Hepatocyte (in vitro differentiated cells): ENCODE results near the gene HAO2. TPM values are rescaled to one million over a fixed set of nuclear protein-coding genes. Genes with fewer than 3 reads are reported as not detected.

Source experiments
- DNase-seq: peaks from one replicate; pipeline ENCODE4 v3.0.0-alpha.2; 2016; ENCODE audit warnings: low spot score
- H2AFZ ChIP-seq: fragments of 200-600 bp; sonication (generic); 2 replicates; pipeline ENCODE4 v1.6.0; 2016; ENCODE audit warnings: antibody characterized with exemption, mild to moderate bottlenecking
- H3K27ac ChIP-seq: fragments of 200-600 bp; sonication (generic); 2 replicates; pipeline ENCODE4 v1.5.1; 2016; ENCODE audit warnings: mild to moderate bottlenecking
- H3K27me3 ChIP-seq: fragments of 200-600 bp; sonication (generic); 2 replicates; pipeline ENCODE4 v1.6.1; 2016
- H3K36me3 ChIP-seq: fragments of 200-600 bp; sonication (generic); replicated peaks from 2 replicates; pipeline ENCODE4 v1.5.1; 2016; ENCODE audit warnings: low read depth; ENCODE audit not compliant: insufficient read depth
- H3K4me1 ChIP-seq: fragments of 200-600 bp; sonication (generic); 2 replicates; pipeline ENCODE4 v1.5.1; 2016; ENCODE audit warnings: mild to moderate bottlenecking, moderate library complexity; ENCODE audit not compliant: insufficient read depth
- H3K4me2 ChIP-seq: fragments of 200-600 bp; sonication (generic); 2 replicates; pipeline ENCODE4 v1.6.0; 2016
- H3K4me3 ChIP-seq: fragments of 200-600 bp; sonication (generic); 2 replicates; pipeline ENCODE4 v1.5.1; 2016; ENCODE audit warnings: mild to moderate bottlenecking
- H3K79me2 ChIP-seq: fragments of 200-600 bp; sonication (generic); 2 replicates; pipeline ENCODE4 v1.6.0; 2017; ENCODE audit warnings: mild to moderate bottlenecking
- H3K9me2 ChIP-seq: fragments of 200-600 bp; sonication (generic); replicated peaks from 2 replicates; pipeline ENCODE4 v1.6.0; 2017; ENCODE audit warnings: mild to moderate bottlenecking; ENCODE audit not compliant: insufficient read depth
- H3K9me3 ChIP-seq: fragments of 200-600 bp; sonication (generic); 2 replicates; pipeline ENCODE4 v1.5.1; 2016; ENCODE audit warnings: low read depth, mild to moderate bottlenecking
- H4K20me1 ChIP-seq: fragments of 200-600 bp; sonication (generic); 2 replicates; pipeline ENCODE4 v1.6.0; 2016; ENCODE audit warnings: mild to moderate bottlenecking; ENCODE audit not compliant: insufficient read depth, poor library complexity, severe bottlenecking
- CTCF ChIP-seq: fragments of 200-600 bp; sonication (generic); IDR thresholded peaks from 2 replicates; pipeline ENCODE4 v1.5.1; 2016; ENCODE audit warnings: antibody characterized with exemption, mild to moderate bottlenecking; ENCODE audit not compliant: poor library complexity
- EZH2 ChIP-seq: fragments of 200-600 bp; sonication (generic); IDR thresholded peaks from 2 replicates; pipeline ENCODE4 v1.6.1; 2016; ENCODE audit warnings: antibody characterized with exemption, mild to moderate bottlenecking, borderline replicate concordance
- EZH2phosphoT487 ChIP-seq: fragments of 200-600 bp; sonication (generic); IDR thresholded peaks from one replicate; pipeline ENCODE4 v1.6.1; 2018; ENCODE audit warnings: antibody characterized with exemption, mild to moderate bottlenecking, low read depth, moderate library complexity; ENCODE audit not compliant: unreplicated experiment, severe bottlenecking
- WGBS: methylation state at CpG from one replicate; pipeline ENCODE4 v1.1.6; 2016; ENCODE audit warnings: low lambda C conversion rate; ENCODE audit errors: missing lambda C conversion rate; 5-methylcytosine and 5-hydroxymethylcytosine counted together
- polyA plus RNA-seq: library from polyadenylated mRNA; unstranded; fragments of >200 nt; fragmentation: Nextera tagmentation; extraction: Ambion mirVana; gene quantifications from 2 replicates; pipeline ENCODE4 v1.2.1, GENCODE V29; 2016
- total RNA-seq: library from RNA; depleted of rRNA; stranded (reverse); fragments of >200 nt; gene quantifications from 2 replicates; pipeline ENCODE4 v1.2.3, GENCODE V29; 2014

HAO2 gene
- total and polyA plus RNA-seq, 2 experiments from 2014 or later: 14.2 to 16.6 TPM

- TF ChIP-seq EZH2phosphoT487 (no peak), CTCF (no peak), EZH2 (no peak)
- WGBS: 25% methylated on average over 4 of the region's 4 CpGs
- no peaks in the 10 kb centered on the region for H4K20me1 ChIP-seq
- no peak overlapping the region for H3K4me2 ChIP-seq
- H3K79me2 ChIP-seq: no peaks in the 10 kb centered on the region
- H3K27ac ChIP-seq: no peak overlapping the region
- H2AFZ ChIP-seq: no peak overlapping the region
- no peaks in the 10 kb centered on the region for H3K9me2 ChIP-seq
- no peak overlapping the region for H3K4me3 ChIP-seq
- DNase-seq: no peak
- H3K4me1 ChIP-seq: peaks cover 14% of the 10 kb centered on the region
- no peaks in the 10 kb centered on the region for H3K27me3 ChIP-seq
- H3K36me3 ChIP-seq: no peaks in the 10 kb centered on the region
- H3K9me3 ChIP-seq: no peaks in the 10 kb centered on the region
These were observed 31.7 kb upstream of the HAO2 start for GRCh38 chr1:119336848-119337247.

GRCh38 chr1:119338004-119338403 is 30.6 kb upstream of the HAO2 start:
- Histone ChIP-seq H3K36me3 (no peaks in the 10 kb centered on the region), H2AFZ (no peak overlapping the region), H3K9me3 (no peaks in the 10 kb centered on the region), H3K4me1 (peaks cover 14% of the 10 kb centered on the region), H3K9me2 (no peaks in the 10 kb centered on the region), H3K4me3 (no peak overlapping the region), H3K27me3 (no peaks in the 10 kb centered on the region), H3K27ac (no peak overlapping the region), H3K4me2 (no peak overlapping the region), H3K79me2 (no peaks in the 10 kb centered on the region), H4K20me1 (no peaks in the 10 kb centered on the region)
- DNase-seq: no peak
- WGBS: 82% methylated on average over 2 of the region's 2 CpGs
- TF ChIP-seq EZH2 (no peak), CTCF (no peak), EZH2phosphoT487 (no peak)

GRCh38 chr1:119338757-119339156 is 29.8 kb upstream of the HAO2 start:
- WGBS: 90% methylated on average over 3 of the region's 3 CpGs

More at GRCh38 chr1:119338757-119339156, 29.8 kb upstream of the HAO2 start:
- Histone ChIP-seq H3K4me1 (peaks cover 14% of the 10 kb centered on the region), H4K20me1 (no peaks in the 10 kb centered on the region), H3K9me2 (no peaks in the 10 kb centered on the region), H3K27me3 (no peaks in the 10 kb centered on the region), H3K79me2 (no peaks in the 10 kb centered on the region), H3K4me2 (no peak overlapping the region), H3K36me3 (no peaks in the 10 kb centered on the region), H2AFZ (no peak overlapping the region), H3K9me3 (no peaks in the 10 kb centered on the region), H3K27ac (no peak overlapping the region), H3K4me3 (no peak overlapping the region)
- TF ChIP-seq CTCF (no peak), EZH2 (no peak), EZH2phosphoT487 (no peak)
- DNase-seq: no peak
